ENCODE results near the gene MYO5B.
"Not testable (repeated sequence)": the region's sequence is repeated elsewhere in the genome, so short reads cannot be mapped to it uniquely, and the experiment has no call there.

The MYO5B gene

DNA sequence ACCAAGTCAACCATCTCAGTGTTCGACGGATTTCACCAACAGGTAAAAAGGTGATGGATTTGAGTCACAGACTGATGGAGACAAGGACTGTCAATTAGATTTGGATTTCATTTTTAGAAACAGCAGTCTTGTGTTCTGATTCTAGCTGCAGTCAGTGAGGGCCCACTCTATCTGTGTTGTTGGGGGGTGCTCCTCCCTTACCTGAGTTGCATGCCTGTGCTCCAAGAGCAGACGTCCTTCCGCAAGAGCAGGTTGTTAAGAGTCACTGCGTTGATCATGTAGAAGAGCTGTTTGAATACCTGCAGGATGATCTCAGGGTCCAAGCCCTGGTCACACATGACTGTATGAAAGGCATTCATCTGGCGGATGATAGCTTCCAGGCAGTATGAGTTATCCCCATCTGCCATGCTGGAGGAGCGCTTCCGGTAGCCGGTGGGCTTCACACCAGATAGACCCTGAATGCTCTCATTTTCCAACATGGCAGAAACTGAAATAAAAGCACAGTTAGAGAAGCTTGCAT is 357.6 kb downstream of the MYO5B start:
- DNase-seq (ENCODE audit: low read depth), result not testable (repeated sequence)

DNA sequence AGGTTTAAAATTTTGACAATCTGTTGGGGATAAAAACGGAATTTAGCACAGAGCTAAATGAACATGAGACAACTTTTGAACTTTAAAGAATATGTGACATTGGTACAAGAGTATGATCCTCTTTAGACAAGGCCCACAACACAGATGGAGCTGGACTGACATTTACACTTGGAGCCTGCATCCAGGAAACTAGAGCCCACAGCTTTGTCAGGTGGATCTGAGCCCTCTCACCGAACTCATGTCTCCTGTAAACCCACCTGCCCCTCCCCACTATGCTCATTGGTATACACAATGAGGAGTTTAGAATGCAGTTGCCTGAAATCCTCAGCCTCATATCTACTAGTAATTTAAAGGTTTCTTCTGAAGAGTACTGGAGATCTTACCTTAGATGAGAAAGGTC is 359.5 kb downstream of the MYO5B start:
- no peak for DNase-seq (ENCODE audit: low read depth)

DNA sequence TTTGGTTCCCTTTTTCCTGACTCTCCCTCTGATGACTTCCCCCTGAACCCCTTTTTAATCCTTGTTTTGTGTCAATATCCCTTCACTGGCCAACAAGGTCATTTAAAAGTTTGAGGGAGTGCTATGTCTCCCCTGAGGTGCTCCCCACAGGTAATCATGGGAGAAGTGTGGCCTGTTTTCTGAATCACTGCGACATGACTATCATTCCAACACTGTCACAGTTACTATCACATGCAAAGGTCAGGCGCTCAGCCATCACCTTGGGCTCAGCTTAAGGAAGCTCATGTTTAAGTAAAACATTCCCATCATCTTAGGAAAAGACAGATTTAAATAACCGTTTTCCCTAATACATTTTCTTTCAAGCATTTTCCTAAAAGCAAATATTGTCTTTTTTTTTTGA is 360.7 kb downstream of the MYO5B start:
- no peak for DNase-seq (ENCODE audit: low read depth)

DNA sequence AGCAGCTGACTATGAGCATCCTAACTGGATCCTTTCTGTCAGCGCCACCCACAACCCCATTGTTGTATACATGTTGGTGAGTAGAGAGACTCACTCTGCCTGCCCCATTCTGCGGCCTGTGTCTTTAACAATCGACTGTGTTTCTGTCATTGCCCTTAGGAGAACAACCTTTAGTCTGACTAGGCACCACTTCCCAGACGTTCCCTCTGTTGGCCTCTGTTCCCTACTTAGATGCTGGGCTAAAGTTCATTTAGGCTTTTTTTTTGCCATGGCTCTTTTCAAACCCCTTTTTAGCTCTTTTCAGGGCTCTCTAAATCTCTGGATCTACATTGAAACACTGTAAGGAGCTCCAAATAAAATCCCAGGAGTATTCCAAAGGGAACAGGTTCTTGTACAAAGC is 361.1 kb downstream of the MYO5B start:
- DNase-seq (ENCODE audit: low read depth), result no peak

DNA sequence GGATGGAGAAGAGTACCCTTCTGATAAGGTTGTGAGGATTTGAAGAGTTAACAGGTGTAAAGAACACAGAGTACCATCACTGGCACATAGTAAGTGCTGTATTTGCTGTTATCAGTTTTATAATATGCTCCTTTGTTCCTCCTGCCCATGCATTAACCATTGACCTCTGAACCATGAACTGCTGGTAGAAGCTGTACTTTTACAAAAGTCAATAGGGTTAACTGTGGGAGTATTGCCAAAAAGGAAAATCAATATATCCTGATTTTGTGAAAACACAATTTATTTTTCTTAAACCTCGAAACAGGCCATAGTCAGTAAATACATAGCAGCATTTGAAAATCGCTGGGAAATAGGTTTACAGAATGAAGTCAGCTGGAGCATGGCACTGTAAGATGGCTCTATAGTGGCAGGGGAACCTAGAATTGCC is 362.7 kb downstream of the MYO5B start:
- DNase-seq (ENCODE audit: low read depth), result no peak

DNA sequence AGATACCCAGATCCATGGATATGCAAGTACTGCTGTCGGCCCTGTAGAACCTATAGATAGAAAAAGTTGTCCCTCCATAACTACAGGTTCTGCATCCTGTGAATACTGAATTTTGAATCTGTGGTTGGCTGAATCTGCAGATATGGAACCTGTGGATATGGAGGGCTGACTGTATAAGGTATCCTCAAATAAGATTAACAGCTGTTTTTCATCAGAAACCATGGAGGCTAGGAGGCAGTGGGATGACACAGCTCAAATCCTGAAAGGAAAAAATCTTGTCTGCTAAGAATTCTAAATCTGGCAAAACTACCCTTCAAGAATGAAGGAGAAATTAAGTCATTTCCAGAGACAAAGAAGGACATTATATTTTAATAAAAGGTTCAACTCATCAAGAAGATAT is 367.0 kb downstream of the MYO5B start:
- DNase-seq (ENCODE audit: low read depth), result no peak

DNA sequence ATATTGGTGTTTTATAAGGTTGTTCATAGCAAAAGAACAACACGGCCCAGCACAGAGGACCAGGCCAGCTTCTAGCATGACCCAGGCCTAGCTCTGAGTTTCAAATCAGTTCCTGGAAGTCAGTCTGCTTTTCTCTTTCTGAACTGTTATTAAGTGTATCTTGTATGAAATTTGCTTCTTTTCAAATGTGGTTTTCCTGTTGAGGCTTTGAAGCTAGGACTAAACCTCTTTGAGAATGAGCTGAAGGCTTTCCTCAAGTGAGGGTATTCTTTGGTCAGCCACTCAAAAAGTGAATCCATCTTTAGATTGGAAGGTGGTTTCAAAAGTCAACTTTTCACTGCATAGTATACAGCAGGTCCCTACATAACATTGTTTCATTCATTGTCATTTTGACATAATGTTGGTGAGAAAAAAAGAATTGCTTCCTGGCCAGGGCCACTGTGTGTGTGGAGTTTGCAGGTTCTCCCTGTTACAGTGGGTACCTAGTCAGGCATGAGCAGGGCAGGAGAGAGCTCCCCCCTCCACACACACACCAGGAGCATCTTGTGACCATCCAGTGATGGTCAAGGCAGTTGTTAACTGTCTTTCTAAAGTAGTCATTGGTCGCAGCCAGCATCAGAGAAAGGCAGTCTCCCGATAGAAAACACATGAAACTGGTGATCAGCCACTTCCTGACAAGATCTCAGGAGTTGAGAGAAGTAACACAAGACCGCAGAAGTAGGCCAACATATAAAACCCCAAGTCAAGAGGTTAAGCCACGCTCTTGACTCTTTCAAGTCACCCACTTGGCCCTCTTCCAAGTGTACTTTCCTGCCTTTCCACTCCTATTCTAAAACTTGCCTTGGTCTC is 374.9 kb downstream of the MYO5B start:
- DNase-seq (ENCODE audit: low read depth), result no peak

DNA sequence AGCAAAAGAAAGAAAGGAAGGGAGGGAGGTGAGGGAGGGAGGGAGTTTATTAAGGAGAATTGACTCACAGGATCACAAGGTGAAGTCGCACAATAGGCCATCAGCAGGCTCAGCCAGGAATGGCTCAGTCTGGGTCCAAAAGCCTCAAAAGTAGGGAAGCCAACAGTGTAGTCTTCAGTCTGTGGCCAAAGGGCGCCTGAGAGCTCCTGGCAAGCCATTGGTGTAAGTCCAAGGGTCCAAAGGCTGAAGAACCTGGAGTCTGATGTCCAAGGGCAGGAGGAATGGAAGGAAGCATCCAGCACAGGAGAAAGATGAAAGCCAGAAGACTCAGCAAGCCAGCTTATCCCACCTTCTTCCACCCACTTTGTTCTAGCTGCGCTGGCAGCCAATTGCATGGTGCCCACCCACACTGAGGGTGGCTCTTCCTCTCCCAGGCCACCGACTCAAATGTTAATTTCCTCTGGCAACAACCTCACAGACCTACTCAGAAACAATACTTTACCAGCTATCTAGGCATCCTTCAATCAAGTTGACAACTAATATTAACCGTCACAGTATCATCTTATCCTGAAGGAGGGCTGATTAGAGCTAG is 375.8 kb downstream of the MYO5B start:
- DNase-seq (ENCODE audit: low read depth), result no peak

DNA sequence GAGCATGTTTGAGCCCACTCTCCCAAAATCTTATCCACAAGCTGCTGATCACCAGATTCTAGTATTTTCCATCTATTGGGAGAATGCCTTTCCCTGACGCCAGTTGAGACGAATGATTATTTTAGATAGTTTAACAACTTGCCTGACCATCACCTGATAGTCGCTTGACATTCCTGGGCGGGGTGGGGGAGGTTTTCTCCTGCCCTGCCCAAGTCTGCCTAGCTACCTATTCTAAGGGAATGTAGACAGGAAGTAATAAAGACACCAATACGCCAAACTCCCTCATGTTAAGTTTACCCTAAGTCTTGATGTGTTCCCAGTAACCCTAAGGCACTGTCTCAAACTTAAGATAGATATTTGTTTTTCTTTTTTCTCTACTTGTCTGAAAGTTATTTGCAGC is 377.0 kb downstream of the MYO5B start:
- no peak for DNase-seq (ENCODE audit: low read depth)

DNA sequence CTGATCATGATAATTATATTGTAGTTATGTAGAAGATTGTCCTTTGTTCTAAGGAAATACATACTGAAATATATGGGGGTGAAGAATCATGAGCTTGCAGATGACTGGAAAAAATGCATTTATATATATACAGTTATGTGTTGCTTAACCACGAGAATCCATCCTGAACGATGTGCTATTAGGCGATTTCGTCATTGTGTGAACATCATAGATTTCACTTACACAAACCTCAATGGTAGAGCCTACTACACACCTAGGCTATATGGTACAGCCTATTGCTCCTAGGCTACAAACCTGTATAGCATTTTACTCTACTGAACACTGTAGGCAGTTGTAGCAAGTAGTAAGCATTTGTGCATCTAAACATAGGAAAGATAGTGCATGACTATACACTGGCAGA is 379.0 kb downstream of the MYO5B start:
- no peak for DNase-seq (ENCODE audit: low read depth)

DNA sequence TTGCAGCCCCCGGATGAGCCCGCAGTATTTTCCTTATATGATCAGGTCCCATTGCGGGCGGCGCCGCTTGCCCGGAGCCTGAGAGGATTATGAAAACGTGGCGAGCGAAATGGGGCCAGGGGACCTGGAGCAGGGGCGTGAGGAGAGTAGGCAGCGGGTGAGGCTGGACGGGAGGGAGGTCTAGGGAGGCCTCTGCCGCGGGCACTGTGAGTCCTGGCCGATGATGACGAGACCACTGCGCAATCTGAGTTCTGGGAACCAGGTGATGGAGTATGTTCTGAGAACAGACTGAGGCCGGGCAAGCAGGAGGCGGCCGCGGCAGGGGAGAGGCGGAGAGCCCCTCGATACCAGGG is 380.8 kb downstream of the MYO5B start:
- peak; percentile 72 for DNase-seq (ENCODE audit: low read depth)

DNA sequence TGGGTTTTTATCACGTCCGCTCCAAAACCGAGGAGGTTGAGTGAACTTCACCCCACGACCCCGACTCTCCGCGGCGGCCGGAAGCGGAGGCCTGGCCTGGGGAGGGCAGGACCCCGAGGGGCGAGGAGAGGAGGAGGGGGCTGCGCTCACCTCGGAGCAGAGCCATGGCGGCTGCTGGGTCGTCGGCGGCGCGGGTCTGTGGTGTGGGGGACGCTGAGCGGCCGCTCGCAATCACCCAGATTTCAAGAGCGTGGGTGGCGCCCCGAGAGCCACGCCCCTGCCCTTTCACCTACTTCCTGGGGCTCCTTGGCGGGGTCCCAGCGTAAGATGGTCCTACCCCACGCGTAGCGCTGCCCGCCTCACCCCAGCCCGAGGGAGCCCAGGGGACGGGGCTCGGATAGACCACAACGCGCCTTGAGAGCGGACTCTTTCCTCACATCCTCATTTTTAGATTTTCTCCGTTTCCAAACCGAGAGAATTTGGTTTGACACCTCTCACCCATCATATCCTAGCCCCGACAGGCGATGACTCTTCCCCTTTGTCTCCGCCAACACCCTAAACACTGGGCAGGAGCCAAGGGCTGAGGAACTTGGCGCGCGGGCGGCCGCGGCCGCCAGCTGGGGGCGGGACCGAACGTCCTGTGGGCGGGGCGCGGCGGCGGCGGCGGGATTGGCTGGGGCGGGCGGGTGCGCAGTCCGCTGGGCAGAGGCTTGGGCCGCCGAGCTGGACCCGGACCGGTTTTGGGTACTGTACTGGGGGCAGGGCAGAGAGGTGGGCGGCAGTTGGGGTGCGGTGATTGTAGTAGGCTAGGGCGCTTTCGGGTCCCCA is 381.4 kb downstream of the MYO5B start, which contains the start of gene ACAA2:
Gene ACAA2 (minus strand): TSS at position 215 of the 828 bp plus-strand sequence. CDS start 49 bp downstream, at position 166.
- peak; percentile 90 for DNase-seq (ENCODE audit: low read depth)

DNA sequence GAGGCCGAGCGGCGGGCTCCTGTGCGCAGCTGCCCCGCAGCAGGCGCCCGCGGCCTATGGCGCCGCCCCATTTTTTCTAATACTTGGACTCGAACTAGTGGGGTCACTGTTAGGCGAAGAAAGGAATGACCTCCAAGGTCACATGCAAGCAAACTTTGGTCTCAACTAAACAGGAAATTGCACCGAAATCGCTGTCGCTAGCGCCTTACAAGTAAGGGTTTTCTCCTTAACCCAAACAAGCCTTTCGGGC is 382.0 kb downstream of the MYO5B start:
- DNase-seq (ENCODE audit: low read depth), result peak; percentile 52

DNA sequence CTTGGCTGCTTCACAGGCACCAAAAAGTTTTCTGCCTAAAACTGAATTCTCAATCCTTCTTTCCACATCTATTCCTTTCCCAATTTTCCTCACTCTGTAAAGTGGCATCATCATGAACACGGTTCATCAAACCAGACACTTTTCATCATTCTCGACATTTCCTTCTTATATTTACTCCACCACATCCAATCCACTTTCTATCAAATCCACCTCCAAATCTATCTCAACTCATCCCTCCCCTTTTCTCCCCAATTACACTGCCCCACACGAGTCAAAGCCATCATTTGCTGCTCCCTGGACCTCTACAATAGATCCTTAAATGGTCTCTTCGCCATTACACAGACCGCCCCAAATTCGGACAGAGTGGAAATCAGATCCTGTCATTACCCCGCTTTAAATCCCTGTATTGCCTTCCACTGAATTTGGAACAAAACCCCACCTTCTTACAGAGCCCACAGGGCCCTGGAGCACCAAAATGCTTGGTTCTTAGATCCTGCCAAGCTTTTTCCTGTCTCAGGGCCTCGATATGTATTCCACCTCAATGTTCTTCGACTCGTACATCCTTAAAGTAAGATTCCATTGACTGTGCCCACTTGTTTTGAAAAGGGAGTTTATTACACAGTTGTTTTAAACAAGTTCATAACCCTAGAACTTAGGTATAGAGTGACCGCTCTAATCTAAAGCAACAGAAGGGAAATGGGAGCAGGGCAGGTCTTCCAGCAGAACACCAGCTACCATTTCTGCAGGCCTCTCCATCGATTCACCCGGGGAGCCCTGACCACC is 382.5 kb downstream of the MYO5B start:
- DNase-seq (ENCODE audit: low read depth), result no peak

DNA sequence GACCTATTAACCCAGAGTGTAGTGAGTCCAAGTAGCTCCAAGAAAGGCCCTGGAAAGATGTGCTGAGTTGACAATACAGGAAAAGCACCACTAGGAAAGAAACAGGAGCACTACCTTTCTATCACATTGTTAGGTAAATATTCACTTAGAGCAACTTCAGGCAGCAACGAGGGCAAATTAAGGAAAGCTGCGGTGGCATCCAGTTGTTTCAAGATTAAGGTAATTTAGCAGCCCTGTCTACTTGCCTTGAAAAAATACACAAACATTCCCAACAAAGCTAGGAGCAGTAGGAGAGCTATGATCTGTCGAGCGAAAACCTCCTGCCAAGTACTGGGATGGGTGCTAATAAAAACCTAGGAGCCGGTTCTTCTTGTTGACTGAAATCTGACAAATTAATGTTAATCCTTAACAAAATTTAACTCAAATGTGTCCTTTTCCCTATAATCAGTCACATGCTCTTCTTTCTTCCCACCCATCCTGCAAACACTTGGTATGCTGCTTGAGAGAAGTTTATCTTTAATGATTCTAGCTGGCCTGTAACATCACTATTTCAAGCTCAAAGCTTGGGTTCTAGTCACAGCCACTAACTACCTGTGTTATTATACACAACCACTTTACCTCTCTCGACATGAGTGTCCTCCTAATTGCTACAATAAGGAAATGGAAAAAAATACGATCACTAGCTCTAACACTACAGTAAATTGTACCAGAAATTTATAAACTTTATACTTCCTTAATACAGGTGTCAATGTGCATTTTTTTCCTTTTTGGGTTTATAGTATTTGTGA is 383.6 kb downstream of the MYO5B start:
- no peak for DNase-seq (ENCODE audit: low read depth)

DNA sequence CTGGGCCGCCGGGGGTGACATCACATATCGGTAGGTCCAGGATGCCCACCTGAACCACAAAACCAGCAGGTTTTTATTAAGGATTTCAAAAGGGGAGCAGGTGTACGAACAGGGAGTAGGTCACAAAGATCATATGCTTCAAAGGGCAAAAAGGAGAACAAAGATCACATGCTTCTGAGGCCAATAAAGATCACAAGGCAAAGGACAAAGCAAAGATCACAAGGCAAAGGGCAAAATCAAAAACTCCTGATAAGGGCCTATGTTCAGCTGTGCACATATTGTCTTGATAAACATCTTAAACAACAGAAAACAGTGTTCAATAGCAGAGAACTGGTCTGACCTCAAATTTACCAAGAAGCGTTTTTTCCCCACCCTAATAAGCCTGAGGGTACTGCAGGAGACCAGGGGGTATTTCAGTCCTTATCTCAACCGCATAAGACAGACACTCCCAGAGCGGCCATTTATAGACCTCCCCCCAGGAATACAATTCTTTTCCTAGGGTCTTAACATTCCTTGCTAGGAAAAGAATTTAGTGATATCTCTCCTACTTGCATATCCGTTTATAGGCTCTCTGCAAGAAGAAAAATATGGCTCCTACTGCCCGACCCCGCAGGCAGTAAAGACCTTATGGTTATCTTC is 386.3 kb downstream of the MYO5B start:
- not testable (repeated sequence) for DNase-seq (ENCODE audit: low read depth)

DNA sequence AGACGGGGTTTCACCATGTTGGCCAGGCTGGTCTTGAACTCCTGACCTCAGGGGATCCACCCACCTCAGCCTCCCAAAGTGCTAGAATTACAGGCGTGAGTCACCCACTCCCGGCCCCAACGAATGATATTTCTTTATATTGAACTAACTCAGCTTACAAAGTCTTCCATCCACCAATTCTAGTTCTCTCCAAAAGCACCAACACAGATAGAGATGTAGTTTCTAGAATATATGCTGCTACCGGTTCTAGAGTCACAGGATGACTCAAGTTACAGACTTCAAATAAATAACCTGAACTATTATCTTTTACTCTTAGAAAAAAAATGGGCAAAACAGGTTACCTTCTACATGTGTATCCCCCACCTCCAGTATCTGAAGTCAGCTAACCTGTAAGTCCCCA is 390.9 kb downstream of the MYO5B start:
- no peak for DNase-seq (ENCODE audit: low read depth)

DNA sequence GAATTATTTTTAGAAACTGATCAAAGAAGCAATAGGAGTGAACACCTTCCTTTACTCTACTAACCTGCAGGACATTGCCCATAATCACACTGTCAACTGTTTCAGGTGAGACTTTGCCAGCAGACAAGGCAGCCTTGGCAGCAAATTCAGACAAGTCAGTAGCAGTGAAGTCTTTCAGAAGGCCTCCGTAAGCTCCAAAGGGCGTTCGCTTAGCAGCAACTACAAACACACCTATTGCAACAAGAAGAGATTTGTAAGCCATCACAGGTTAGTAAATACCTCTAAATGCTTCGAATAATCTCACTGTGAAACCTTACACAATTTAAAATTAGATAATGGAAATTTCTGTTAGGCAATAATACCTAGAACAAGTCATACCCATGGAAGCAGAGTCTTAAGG is 392.3 kb downstream of the MYO5B start:
- no peak for DNase-seq (ENCODE audit: low read depth)

DNA sequence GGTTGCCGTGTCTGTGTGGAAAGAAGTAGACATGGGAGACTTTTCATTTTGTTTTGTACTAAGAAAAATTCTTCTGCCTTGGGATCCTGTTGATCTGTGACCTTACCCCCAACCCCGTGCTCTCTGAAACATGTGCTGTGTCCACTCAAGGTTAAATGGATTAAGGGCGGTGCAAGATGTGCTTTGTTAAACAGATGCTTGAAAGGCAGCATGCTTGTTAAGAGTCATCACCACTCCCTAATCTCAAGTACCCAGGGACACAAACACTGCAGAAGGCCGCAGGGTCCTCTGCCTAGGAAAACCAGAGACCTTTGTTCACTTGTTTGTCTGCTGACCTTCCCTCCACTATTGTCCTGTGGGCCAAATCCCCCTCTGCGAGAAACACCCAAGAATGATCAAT is 394.5 kb downstream of the MYO5B start:
- DNase-seq (ENCODE audit: low read depth), result not testable (repeated sequence)

DNA sequence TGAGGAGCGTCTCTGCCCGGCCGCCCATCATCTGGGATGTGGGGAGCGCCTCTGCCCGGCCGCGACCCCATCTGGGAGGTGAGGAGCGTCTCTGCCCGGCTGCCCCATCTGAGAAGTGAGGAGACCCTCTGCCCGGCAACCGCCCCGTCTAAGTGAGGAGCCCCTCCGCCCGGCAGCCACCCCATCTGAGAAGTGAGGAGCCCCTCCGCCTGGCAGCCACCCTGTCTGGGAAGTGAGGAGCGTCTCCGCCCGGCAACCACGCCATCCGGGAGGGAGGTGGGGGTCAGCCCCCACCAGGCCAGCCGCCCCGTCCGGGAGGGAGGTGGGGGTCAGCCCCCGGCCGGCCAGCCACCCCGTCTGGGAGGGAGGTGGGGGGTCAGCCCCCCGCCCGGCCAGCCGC is 395.1 kb downstream of the MYO5B start:
- DNase-seq (ENCODE audit: low read depth), result not testable (repeated sequence)

DNA sequence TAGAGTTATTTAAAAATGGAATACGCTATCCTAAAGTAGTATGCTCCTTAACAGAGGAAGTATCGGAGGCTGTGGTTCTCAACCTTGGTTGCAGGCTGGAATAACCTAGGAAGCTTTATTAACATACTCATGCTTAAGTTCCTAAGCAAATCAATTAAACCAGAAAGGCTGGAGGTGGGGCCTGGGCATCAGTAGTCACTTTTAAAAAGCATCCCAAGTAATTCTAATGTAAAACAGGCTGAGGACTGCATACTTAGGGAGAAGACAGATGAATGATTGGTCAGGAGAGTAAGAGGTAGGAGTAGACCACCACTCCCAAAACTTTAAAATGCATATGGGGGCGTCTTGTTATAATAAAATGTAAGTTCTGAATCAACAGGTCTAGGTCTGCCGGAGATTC is 396.9 kb downstream of the MYO5B start:
- no peak for DNase-seq (ENCODE audit: low read depth)

Measured in ELR (cell line).